Cardiac muscle cell (in vitro differentiated cells and primary cell): ENCODE data around the gene TEAD4. TPM values are rescaled to one million over a fixed set of nuclear protein-coding genes. Genes with fewer than 3 reads are reported as not detected.

ENCODE experiments used
- DNase-seq, 2 donors: peaks; one replicate each; pipeline versions ENCODE4 v3.0.0 to v3.0.0-alpha.2; 2010 to 2017; ENCODE audit warnings: low read depth in 1 of 2, low spot score in 1 of 2
- H3K27ac ChIP-seq: fragments of 200-600 bp; sonication (generic); 2 replicates; pipeline ENCODE4 v1.5.1; 2016
- H3K27me3 ChIP-seq: fragments of 200-600 bp; sonication (generic); 2 replicates; pipeline ENCODE4 v1.6.0; 2016; ENCODE audit warnings: control low read depth
- H3K36me3 ChIP-seq: fragments of 200-600 bp; sonication (generic); 2 replicates; pipeline ENCODE4 v1.5.1; 2016; ENCODE audit warnings: control low read depth
- H3K4me1 ChIP-seq: fragments of 200-600 bp; sonication (generic); 2 replicates; pipeline ENCODE4 v1.8.1; 2017; ENCODE audit warnings: low read depth, mild to moderate bottlenecking, mixed run types
- H3K4me3 ChIP-seq: fragments of 200-600 bp; sonication (generic); 2 replicates; pipeline ENCODE4 v1.5.1; 2016; ENCODE audit warnings: mild to moderate bottlenecking
- H3K9me3 ChIP-seq: fragments of 200-600 bp; sonication (generic); 2 replicates; pipeline ENCODE4 v1.5.1; 2017; ENCODE audit warnings: low read depth, mild to moderate bottlenecking, control low read depth
- polyA plus RNA-seq: library from polyadenylated mRNA; unstranded; fragments of >200 nt; fragmentation: Nextera tagmentation; extraction: Ambion mirVana; gene quantifications from 2 replicates; pipeline ENCODE4 v1.2.1, GENCODE V29; 2016
- total RNA-seq: library from RNA; depleted of rRNA; stranded (reverse); fragments of >200 nt; gene quantifications from 2 replicates; pipeline ENCODE4 v1.2.3, GENCODE V29; 2016
- TF ChIP-seq, protein P1 (sequence below): IDR thresholded peaks from 2 replicates; pipeline ENCODE4 v1.5.1; 2012; ENCODE audit warnings: low read depth, mild to moderate bottlenecking, low read length

Gene TEAD4
- total and polyA plus RNA-seq, 2 experiments from 2014 or later, result 21.3 to 31.9 TPM

DNA sequence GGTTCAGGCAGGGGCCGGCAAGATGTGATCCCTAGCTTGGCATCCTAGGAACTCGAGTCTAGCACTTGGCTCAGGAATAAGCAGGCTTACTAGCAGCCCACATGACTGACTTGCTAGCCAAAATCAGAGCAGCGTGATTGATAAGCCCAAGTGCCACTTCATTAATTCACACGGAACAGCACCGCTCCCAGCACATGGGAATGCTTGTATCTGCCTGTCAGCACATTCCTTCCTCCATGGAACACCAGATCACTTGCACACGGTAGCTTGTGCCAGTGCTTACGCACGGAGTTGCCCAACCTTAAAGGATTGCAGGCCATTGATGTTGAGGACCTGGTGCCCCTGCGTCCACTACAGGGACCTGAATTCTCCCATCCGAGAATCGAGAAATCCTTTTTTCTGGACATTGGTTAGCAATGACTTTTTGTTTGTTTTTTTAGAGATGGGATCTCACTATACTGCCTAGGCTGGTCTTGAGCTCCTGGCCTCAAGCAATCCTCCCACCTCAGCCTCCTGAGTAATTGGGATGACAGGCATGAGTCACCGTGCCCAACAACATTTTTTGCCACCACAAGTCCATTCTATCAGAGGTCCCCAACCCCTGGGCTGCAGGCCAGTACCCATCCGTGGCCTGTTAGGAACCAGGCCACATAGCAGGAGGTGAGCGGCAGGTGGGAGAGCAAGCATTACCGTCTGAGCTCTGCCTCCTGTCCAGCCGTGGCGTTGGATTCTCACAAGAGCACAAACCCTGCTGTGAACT is 87.4 kb downstream of the TEAD4 start:
- TF ChIP-seq, protein P1, sequence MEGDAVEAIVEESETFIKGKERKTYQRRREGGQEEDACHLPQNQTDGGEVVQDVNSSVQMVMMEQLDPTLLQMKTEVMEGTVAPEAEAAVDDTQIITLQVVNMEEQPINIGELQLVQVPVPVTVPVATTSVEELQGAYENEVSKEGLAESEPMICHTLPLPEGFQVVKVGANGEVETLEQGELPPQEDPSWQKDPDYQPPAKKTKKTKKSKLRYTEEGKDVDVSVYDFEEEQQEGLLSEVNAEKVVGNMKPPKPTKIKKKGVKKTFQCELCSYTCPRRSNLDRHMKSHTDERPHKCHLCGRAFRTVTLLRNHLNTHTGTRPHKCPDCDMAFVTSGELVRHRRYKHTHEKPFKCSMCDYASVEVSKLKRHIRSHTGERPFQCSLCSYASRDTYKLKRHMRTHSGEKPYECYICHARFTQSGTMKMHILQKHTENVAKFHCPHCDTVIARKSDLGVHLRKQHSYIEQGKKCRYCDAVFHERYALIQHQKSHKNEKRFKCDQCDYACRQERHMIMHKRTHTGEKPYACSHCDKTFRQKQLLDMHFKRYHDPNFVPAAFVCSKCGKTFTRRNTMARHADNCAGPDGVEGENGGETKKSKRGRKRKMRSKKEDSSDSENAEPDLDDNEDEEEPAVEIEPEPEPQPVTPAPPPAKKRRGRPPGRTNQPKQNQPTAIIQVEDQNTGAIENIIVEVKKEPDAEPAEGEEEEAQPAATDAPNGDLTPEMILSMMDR, result no peak
- DNase-seq, result peak; percentile 8 to 43
- no peak overlapping the region for H3K27ac ChIP-seq
- no peaks in the 10 kb centered on the region for H3K9me3 ChIP-seq
- no peaks in the 10 kb centered on the region for H3K4me1 ChIP-seq
- no peaks in the 10 kb centered on the region for H3K36me3 ChIP-seq
- no peaks in the 10 kb centered on the region for H3K27me3 ChIP-seq
- H3K4me3 ChIP-seq, result no peak overlapping the region

DNA sequence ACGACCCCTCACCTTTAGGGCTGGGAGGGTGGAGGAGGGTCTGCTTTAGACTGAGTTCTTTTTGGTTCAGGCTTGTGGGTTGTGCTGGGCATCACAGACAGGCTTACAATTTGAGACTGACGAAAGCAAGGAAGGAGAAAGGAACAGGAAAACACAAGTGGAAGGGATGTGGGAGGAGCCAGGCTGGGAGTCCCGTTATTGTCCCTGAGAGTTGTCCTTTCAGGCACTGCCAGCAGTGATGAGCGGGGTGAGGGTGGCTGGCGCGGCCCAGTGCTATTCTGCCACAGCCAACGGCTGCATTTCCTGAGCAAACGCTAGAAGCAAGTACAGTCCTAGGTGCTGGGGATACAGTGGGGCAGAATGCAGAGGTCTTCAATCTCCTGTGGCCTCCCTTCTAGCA is 88.8 kb downstream of the TEAD4 start:
- TF ChIP-seq, protein P1, result no peak
- Histone ChIP-seq H3K36me3 (no peaks in the 10 kb centered on the region), H3K27ac (no peak overlapping the region), H3K4me3 (no peak overlapping the region), H3K9me3 (no peaks in the 10 kb centered on the region), H3K4me1 (no peaks in the 10 kb centered on the region), H3K27me3 (no peaks in the 10 kb centered on the region)
- DNase-seq, result no peak

DNA sequence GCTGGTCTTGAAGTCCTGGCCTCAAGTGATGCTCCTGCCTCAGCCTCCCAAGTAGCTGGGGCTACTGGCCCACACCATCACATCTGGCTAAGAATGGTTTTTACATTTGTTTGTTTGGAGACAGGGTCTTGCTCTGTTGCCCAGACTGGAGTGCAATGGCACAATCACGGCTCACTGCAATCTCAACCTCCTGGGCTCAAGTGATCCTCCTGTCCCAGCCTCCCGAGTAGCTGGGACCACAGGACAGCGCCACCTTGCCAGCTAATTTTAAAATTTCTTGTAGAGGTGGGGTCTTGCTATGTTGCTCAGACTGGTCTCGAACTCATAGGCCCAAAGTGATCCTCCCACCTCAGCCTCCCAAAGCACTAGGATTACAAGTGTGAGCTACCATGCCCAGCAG is 89.3 kb downstream of the TEAD4 start:
- Histone ChIP-seq H3K4me3 (no peak overlapping the region), H3K27ac (no peak overlapping the region), H3K9me3 (no peaks in the 10 kb centered on the region), H3K27me3 (no peaks in the 10 kb centered on the region), H3K4me1 (no peaks in the 10 kb centered on the region), H3K36me3 (no peaks in the 10 kb centered on the region)
- TF ChIP-seq, protein P1, result no peak
- no peak for DNase-seq

DNA sequence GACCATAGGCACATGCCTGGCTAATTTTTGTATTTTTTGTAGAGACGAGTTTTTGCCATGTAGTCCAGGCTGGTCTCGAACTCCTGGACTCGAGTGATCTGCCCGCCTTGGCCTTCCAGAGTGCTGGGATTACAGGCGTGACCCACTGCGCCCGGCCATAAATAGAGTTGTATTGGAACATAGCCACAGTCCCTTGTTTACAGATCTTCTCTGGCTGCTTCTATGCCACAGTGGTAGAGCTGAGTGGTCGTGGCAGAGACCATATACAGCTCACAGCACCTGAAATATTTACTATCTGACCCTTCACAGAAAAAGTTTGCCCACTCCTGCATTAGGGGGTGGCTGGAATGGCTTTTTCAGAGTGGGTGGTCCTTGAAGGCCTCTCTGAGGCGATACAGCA is 90.0 kb downstream of the TEAD4 start:
- Histone ChIP-seq H3K9me3 (no peaks in the 10 kb centered on the region), H3K27me3 (no peaks in the 10 kb centered on the region), H3K4me1 (no peaks in the 10 kb centered on the region), H3K36me3 (no peaks in the 10 kb centered on the region), H3K4me3 (no peak overlapping the region), H3K27ac (no peak overlapping the region)
- no peak for DNase-seq
- TF ChIP-seq, protein P1, result no peak

DNA sequence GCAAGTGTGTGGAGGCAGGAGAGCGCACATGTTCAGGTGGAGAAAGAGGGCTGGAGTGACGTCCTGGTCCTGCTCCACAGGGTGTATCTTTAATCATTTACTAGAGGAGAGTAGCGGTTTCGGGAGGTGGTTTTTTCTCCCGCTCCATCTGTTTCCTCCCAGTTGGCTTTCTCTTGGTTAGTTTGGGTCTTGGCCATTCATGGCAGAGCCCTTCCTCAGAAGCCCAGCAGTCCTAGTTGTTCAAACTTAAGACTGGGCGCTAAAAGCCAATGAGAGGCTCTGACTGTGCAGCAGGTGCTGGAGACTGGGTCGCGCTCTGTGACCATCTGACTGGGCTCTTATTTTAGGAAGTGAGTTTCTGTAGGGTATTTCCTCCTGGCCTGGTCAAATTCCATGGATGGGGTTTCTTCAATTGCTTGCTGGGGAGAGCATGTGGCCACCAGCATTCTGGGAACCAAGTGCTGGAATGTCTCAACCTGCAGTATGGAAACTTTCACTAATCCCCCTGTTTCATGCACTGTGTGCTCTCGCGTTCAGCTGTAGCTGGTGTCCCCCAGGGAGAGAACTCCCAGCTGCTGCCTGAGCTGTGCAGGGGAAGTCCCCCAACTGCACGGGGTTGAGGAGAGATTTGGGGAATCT is 90.5 kb downstream of the TEAD4 start:
- no peak for DNase-seq
- no peak overlapping the region for H3K27ac ChIP-seq
- TF ChIP-seq, protein P1, result no peak

More for the DNA sequence above, 90.5 kb downstream of the TEAD4 start:
- Histone ChIP-seq H3K9me3 (no peaks in the 10 kb centered on the region), H3K27me3 (no peaks in the 10 kb centered on the region), H3K36me3 (no peaks in the 10 kb centered on the region), H3K4me3 (no peak overlapping the region), H3K4me1 (no peaks in the 10 kb centered on the region)
